Motor neuron (in vitro differentiated cells): ENCODE data around the gene ZSCAN4. TPM values are rescaled to one million over a fixed set of nuclear protein-coding genes. Genes with fewer than 3 reads are reported as not detected.

Experiments
- ATAC-seq, 8 experiments: fragments of 200-7000 bp; cut with Tn5 transposase; replicated peaks in 6 of 8; 2 replicates each; pipeline ENCODE4 v1.8.0; 2021; ENCODE audit warnings: mild to moderate bottlenecking in 8 of 8, moderate library complexity in 8 of 8
- H3K27ac ChIP-seq, 2 donors: fragments of 250-450 bp; sonication (Bioruptor Pico); 2 replicates each; pipeline ENCODE4 v1.9.0; 2021; ENCODE audit warnings: antibody characterized with exemption in 2 of 2, mild to moderate bottlenecking in 2 of 2, moderate library complexity in 1 of 2
- H3K4me1 ChIP-seq, 2 donors: fragments of 250-450 bp; sonication (Bioruptor Pico); replicated peaks in 1 of 2; 2 replicates each; pipeline ENCODE4 v1.6.1; 2021; ENCODE audit warnings: antibody characterized with exemption in 2 of 2, mild to moderate bottlenecking in 2 of 2, moderate library complexity in 1 of 2
- H3K4me3 ChIP-seq, 5 donors: fragments of 250-450 bp; sonication (Bioruptor Pico); 2 replicates each; pipeline ENCODE4 v1.9.0; 2021; ENCODE audit warnings: antibody characterized with exemption in 5 of 5, mild to moderate bottlenecking in 5 of 5, moderate library complexity in 4 of 5
- WGBS, 10 experiments: fragments of 450-650 bp; shearing (Covaris generic); methylation state at CpG; one replicate each; pipeline ENCODE4 v1.0.0; 2022; 5-methylcytosine and 5-hydroxymethylcytosine counted together
- in situ Hi-C, 9 experiments: fragments of 400-800 bp; cut with MboI; loops; one replicate each; pipeline ENCODE4 v1.15.0; 2021; ENCODE audit warnings: low sequenced_read_pairs in 9 of 9, low pct_unique_long_range_greater_than_20kb in 2 of 9; ENCODE audit not compliant: unreplicated experiment in 9 of 9
- total RNA-seq, 8 experiments: library from RNA; unstranded; fragments of 300-600 nt; gene quantifications; 2 replicates each; pipeline versions ENCODE4 v1.2.3 to v1.2.4, GENCODE V29; 2022

The ZSCAN4 gene
- total RNA-seq, 8 experiments from 2014 or later = 0.14 to 0.15 TPM; not detected in 6

DNA sequence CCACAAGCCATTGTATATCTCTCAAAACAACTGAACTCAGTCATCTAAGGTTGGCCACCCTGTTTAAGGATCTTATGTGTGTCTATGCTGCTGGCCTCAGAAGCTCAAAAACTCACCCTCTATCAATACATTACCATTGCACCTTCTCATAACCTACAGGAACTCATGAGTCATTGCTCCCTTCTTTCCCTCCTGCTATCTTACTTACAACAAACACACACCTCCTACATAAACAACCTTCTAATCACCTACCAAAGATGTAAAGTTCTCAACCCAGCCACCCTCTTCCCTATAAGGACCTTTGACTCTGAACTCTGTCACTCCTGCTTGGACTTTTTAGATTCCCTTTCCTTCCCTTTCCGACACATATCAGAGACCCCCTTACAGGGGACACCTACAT is 13.3 kb upstream of the ZSCAN4 start:
- Histone ChIP-seq H3K4me1 (no peaks in the 10 kb centered on the region), H3K4me3 (no peak overlapping the region), H3K27ac (no peak overlapping the region)
- 33 to 83% (median 41%) methylated on average over 1 of the region's 1 CpG; no CpG with 5 or more reads in 4 of the 10 experiments for whole genome bisulfite sequencing, 10 experiments
- ATAC-seq = no peak
- in situ Hi-C loops = no loop called here

DNA sequence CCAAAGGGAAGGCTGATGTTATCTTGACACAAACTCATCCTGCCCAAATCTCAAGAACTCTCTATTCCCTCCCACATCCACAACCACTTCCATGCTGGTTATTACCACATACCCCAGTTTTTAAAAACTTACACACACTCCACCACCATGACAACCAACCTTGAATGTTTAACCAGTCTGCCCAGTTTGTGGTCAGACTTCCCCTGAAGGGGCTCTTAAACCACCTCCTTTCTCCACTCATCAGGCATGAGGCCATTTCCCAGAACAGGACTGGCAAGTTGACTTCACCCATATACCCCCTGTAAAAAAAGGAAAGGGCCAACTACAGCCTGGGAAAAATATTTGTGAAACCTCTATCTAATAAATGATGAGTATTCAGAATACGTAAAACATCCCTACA is 12.4 kb upstream of the ZSCAN4 start:
- Histone ChIP-seq H3K4me1 (no peaks in the 10 kb centered on the region), H3K4me3 (no peak overlapping the region), H3K27ac (no peak overlapping the region)
- ATAC-seq = no peak
- in situ Hi-C loops = no loop called here
- 0 to 83% (median 30%) methylated on average over 1 of the region's 1 CpG; no CpG with 5 or more reads in 5 of the 10 experiments for WGBS, 10 experiments

DNA sequence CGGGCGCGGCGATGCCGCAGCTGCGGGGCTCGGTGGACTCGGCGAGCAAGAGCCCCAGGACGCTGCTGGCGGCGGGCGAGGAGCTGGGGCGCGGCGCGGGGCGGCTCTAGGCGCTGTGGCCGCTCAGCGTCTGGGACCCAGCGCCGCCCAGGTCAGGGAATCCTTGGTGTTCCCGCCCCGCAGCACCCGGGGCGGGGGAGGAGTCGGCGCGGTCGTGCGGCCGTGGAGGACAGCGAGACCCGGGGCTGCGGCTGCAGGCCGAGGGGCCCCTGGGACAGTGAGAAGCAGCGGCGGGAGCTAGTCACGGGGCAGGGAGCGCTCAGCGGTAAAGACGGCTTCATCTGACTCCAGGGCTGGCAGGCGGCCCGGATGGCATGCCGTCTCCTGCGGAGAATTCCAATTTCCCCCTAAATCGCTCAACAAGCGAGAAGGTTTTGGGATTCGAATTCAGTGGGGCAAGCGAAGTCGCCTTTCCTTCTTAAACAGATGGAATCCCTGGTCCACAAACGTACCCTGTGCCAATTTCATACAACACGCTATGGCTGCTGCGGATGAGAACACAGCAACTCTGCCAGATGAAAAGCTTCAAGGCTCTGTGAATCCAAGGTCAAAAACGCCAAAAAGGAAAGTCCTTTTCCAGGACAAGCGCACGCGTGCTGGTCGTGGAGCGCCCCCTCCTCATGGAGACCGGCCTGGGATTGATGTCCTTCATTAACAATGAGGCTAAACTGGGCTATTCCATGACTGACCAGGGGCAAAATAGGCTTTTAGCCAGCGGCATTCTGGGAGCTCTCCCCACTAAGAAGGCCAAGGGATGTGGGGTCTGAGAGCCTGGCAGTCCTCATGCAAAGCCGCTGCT is 4.2 kb upstream of the ZSCAN4 start:
- H3K4me3 ChIP-seq = peak overlapping the region; percentile 37 to 52 (median 39)
- H3K4me1 ChIP-seq = peaks cover 5 to 13% of the 10 kb centered on the region in 2 donors
- peak; percentile 93 to 99 (median 97) for ATAC-seq
- 0 to 15% (median 7%) methylated on average over 2 to 16 of the region's 64 CpGs; no CpG with 5 or more reads in 2 of the 10 experiments for WGBS, 10 experiments
- peak overlapping the region; percentile 60 to 82 for H3K27ac ChIP-seq
- in situ Hi-C loops = no loop called here

DNA sequence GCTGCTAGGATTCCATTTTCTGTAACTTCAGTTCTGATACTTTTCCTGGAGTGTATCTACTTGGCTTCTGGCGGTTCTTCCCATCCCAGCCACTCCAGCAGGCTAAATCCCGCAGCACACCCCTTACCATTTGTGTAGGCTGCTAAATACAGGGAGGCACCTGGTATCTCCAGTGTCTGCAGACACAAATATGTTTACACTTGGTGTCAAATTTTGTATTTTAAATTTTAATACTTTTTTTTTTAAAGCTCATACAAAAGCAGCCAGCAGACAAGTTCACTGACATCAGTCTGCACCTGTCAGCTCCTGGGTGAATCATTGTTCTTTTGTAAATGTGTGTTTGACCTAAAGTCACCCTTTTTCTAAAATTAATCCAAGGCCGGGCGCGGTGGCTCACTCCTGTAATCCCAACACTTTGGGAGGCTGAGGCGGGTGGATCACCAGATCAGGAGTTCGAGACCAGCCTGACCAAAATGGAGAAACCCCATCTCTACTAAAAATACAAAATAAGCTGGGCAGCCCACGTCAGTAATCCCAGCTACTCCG is 3.4 kb upstream of the ZSCAN4 start:
- 50 to 100% (median 86%) methylated on average over 1 to 7 of the region's 9 CpGs; no CpG with 5 or more reads in 2 of the 10 experiments for WGBS, 10 experiments
- in situ Hi-C loops = no loop called here
- no peak for ATAC-seq
- Histone ChIP-seq H3K27ac (peak overlapping the region in 1 of 2 donors; percentile 82), H3K4me3 (peak overlapping the region in 3 of 5 donors; percentile 39 to 52 (median 41)), H3K4me1 (peaks cover 5 to 13% of the 10 kb centered on the region in 2 donors)

DNA sequence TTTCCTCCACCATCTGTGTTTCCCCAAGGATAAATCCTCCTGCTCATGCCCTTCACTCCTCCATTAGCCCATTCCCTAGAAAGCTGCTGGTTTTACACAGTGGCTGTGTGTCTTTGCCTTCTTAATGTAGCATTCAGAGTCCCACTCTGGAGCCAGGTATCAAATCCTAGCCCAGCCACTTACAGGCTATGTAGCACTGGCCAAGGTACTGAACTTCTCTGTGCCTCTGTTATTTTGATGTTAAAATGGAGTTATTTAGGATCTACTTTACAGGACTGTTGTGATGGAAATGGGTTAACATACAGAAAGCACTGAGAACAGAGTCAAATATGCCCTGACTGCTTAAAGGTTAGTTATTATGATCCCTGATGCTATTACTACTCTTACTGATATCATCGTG is 1.5 kb upstream of the ZSCAN4 start:
- ATAC-seq = no peak
- Histone ChIP-seq H3K27ac (no peak overlapping the region), H3K4me3 (no peak overlapping the region), H3K4me1 (peaks cover 5 to 13% of the 10 kb centered on the region in 2 donors)
- in situ Hi-C loops = no loop called here
- WGBS, 10 experiments = 0 to 100% (median 68%) methylated on average over 1 of the region's 1 CpG; no CpG with 5 or more reads in 4 of the 10 experiments

DNA sequence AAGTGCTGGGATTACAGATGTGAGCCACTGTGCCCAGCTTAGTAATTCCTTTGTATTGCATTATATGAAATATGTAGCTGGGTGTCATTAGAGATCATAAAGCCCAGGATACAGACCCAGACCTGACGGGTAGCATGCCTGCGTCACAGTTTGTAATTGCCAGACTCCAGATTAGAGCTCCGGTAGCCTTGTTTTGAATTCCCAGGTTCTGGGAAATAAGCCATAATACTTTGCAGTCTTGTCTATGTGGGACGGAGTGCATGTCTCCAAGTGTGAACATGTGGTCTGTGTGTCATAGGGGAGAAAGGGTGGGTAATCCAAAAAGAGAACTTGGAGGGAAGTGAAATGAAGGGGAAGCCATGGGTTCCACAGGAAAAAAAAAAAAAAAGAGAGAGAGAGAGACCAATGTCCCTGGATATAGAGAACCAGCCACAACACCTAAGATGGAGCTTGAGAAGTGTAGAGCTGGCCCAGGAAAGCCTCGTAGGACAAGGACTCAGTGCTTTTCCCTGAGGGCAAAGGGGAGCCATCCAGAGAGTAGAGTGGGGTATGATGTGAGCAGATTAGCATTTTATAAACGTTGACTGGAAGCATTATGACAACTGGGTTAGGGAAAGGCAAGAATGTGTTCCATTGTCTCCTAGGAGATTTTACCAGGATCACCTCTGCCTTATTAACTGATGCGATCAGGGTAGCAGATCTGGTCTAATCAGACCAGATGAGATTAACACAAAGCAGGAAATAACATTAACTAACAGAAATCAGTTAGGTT is 2.6 kb downstream of the ZSCAN4 start:
- in situ Hi-C loops = no loop called here
- no peak for ATAC-seq

DNA sequence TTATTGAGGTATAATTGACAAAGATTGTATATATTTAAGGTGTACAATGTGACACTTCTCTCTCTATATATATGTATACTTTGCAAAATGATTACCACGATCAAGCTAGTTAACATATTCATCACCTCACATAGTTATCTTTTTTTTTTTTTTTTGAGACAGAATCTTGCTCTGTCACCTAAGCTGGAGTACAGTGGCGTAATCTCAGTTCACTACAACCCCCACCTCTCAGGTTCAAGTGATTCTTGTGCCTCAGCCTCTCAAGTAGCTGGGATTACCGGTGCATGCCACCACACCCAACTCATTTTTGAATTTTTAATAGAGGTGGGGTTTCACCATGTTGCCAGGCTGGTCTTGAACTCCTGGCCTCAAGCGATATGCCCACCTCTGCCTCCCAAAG is 3.7 kb downstream of the ZSCAN4 start:
- H3K4me3 ChIP-seq = no peak overlapping the region
- H3K27ac ChIP-seq = no peak overlapping the region
- in situ Hi-C loops = no loop called here
- 0 to 75% (median 26%) methylated on average over 1 to 4 of the region's 4 CpGs; no CpG with 5 or more reads in 2 of the 10 experiments for WGBS, 10 experiments
- no peak for ATAC-seq
- no peaks in the 10 kb centered on the region for H3K4me1 ChIP-seq

More for the DNA sequence above, 2.6 kb downstream of the ZSCAN4 start:
- 17 to 80% (median 50%) methylated on average over 1 to 7 of the region's 7 CpGs for WGBS, 10 experiments
- H3K4me1 ChIP-seq = no peaks in the 10 kb centered on the region
- no peak overlapping the region for H3K27ac ChIP-seq
- no peak overlapping the region for H3K4me3 ChIP-seq

DNA sequence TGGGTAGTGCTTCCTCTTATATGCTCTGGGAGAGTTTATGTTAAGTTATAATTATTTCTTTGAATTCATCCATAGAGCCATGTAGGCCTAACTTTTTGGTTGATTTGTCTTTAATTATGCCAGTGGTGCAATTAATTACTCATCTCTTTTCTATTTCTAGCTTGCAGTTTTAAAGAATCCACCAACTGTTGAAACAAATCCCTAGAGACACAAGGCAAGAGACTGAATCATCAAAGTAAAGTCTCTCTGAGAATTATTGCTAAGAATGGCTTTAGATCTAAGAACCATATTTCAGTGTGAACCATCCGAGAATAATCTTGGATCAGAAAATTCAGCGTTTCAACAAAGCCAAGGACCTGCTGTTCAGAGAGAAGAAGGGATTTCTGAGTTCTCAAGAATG is 7.1 kb downstream of the ZSCAN4 start:
- ATAC-seq = no peak
- no peaks in the 10 kb centered on the region for H3K4me1 ChIP-seq
- WGBS, 10 experiments = 0 to 80% (median 58%) methylated on average over 2 of the region's 2 CpGs
- H3K27ac ChIP-seq = no peak overlapping the region
- in situ Hi-C loops = no loop called here
- H3K4me3 ChIP-seq = no peak overlapping the region

DNA sequence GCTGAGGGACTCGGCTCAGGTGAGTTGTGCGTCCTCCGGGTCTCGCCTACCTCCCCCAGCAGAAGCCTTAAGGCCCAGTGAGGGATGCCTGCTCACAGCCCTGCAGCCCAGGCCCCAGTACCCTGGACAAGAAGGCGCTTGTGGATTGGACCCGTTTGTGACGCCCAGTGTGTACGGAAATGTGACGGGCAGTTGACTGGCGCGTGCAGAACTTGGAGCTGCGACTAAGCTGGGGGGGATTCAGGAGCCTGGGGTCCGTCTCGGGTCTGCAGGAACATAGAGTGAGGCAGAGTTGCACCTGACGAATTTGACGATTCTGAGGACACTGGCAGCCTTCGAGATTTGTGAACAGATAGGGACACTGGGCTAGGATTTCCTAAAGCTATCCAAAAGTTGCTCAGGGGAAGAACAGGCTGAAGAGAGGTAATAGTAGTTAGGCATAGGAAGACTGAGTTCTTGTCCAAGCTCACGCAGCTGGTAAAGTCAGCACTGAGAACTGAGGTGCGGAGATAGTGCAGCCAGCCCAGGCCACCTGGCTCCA is 13.6 kb downstream of the ZSCAN4 start:
- no peak for ATAC-seq
- in situ Hi-C loops = no loop called here

DNA sequence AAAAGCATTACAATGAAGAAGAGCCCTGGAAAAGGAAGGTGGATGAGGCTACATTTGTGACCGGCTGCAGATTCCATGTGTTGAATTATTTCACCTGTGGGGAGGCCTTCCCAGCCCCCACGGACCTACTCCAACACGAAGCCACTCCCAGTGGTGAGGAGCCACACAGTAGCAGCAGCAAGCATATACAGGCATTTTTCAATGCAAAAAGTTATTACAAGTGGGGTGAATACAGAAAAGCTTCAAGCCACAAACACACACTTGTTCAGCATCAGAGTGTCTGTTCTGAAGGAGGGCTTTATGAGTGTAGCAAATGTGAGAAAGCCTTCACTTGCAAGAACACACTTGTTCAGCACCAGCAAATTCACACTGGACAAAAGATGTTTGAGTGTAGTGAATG is 18.0 kb downstream of the ZSCAN4 start:
- in situ Hi-C loops = no loop called here
- Histone ChIP-seq H3K27ac (no peak overlapping the region), H3K4me3 (no peak overlapping the region), H3K4me1 (peaks cover 5 to 8% of the 10 kb centered on the region in 2 donors)
- 86 to 100% (median 100%) methylated on average over 1 to 2 of the region's 3 CpGs; no CpG with 5 or more reads in 4 of the 10 experiments for WGBS, 10 experiments
- ATAC-seq = no peak

More for the DNA sequence above, 13.6 kb downstream of the ZSCAN4 start:
- 0 to 15% (median 0%) methylated on average over 2 to 10 of the region's 19 CpGs; no CpG with 5 or more reads in 5 of the 10 experiments for WGBS, 10 experiments
- Histone ChIP-seq H3K4me1 (peaks cover 5 to 8% of the 10 kb centered on the region in 2 donors), H3K4me3 (peak overlapping the region; percentile 66 to 91 (median 84)), H3K27ac (peak overlapping the region; percentile 46 to 80)

DNA sequence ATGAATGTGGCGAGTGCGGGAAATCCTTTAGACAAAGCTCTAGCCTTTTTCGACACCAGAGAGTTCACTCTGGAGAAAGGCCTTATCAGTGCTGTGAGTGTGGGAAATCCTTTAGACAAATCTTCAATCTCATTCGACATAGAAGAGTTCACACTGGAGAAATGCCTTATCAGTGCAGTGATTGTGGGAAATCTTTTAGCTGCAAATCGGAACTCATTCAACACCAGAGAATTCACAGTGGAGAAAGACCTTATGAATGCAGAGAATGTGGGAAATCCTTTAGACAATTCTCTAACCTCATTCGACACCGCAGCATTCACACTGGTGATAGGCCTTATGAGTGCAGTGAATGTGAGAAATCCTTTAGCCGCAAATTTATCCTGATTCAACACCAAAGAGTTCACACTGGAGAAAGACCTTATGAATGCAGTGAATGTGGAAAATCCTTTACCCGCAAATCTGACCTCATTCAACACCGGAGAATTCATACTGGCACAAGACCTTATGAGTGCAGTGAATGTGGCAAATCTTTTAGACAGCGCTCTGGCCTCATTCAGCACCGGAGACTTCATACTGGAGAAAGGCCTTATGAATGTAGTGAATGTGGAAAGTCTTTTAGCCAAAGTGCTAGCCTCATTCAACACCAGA is 18.8 kb downstream of the ZSCAN4 start:
- Histone ChIP-seq H3K27ac (no peak overlapping the region), H3K4me1 (peaks cover 5 to 8% of the 10 kb centered on the region in 2 donors), H3K4me3 (no peak overlapping the region)
- ATAC-seq = no peak
- in situ Hi-C loops = no loop called here
- 92 to 100% (median 98%) methylated on average over 1 to 12 of the region's 12 CpGs; no CpG with 5 or more reads in 1 of the 10 experiments for WGBS, 10 experiments

DNA sequence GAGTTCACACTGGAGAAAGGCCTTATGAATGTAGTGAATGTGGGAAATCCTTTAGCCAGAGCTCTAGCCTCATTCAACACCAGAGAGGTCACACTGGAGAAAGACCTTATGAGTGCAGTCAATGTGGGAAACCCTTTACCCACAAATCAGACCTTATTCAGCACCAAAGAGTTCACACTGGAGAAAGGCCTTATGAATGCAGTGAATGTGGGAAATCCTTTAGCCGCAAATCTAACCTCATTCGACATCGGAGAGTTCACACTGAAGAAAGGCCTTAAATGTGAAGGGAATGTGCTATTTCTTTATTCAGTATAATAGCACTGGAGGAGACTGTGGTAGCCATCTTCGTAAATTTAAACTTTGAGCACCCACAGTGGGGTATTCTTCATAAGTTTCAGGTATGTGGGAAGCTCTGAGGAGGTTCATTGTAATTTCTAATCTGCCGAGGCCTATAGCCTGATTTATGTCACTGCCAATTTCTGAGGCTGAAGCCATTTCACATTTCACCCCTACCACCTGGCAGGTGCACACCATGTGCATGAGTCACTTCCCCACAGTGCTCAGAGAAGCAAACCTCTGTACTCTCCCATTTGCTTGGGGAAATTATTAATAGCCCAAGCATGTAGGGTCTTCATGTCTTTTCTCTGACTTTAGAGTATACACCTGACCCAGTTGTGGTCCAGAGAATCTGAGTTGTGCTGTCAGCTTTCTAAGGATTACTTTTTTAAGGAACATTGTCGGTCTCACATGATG is 19.5 kb downstream of the ZSCAN4 start:
- H3K27ac ChIP-seq = no peak overlapping the region
- in situ Hi-C loops = no loop called here
- 90 to 100% (median 96%) methylated on average over 1 to 6 of the region's 6 CpGs; no CpG with 5 or more reads in 1 of the 10 experiments for WGBS, 10 experiments
- ATAC-seq = no peak
- H3K4me1 ChIP-seq = peaks cover 0 to under 1% of the 10 kb centered on the region in 2 donors
- H3K4me3 ChIP-seq = no peak overlapping the region
